Stimulated activated CD8-positive, alpha-beta memory T cell treated with anti-CD3 and anti-CD28 coated beads, Interleukin-4, amount 100 ng/mL, for 1 hour (primary cell): ENCODE data around the gene FBRS.
"Not testable (repeated sequence)": the region's sequence is repeated elsewhere in the genome, so short reads cannot be mapped to it uniquely, and the experiment has no call there.

Experiments used
- DNase-seq, 2 donors: peaks; one replicate each; pipeline ENCODE4 v3.0.0-alpha.2; 2020; ENCODE audit warnings: low read depth in 2 of 2, low spot score in 1 of 2

Gene FBRS

GRCh38 chr16:30657866-30658730 is at the start of gene FBRS:
FBRS (plus strand) TSS chr16:30658431; CDS start chr16:30659519, 1,088 bp downstream.
- DNase-seq = peak; percentile 100

- DNase-seq = peak in 1 of 2 donors; percentile 11
Measured at GRCh38 chr16:30609002-30609925, 49.0 kb upstream of the FBRS start.

- peak; percentile 84 to 89 for DNase-seq
Measured at GRCh38 chr16:30609926-30610839, 48.0 kb upstream of the FBRS start, which contains the start of gene ZNF689. ZNF689 (minus strand) TSS chr16:30610389; CDS start chr16:30610041, 348 bp downstream.

- peak in 1 of 2 donors; percentile 43 for DNase-seq
Measured at GRCh38 chr16:30615358-30616091, 42.7 kb upstream of the FBRS start.

- no peak for DNase-seq
Measured at GRCh38 chr16:30619202-30619601, 39.0 kb upstream of the FBRS start.

- DNase-seq = no peak
Measured at GRCh38 chr16:30619638-30620037, 38.6 kb upstream of the FBRS start.

- no peak for DNase-seq
Measured at GRCh38 chr16:30620169-30620568, 38.1 kb upstream of the FBRS start.

- no peak for DNase-seq
Measured at GRCh38 chr16:30621765-30622164, 36.5 kb upstream of the FBRS start.

- DNase-seq = no peak
Measured at GRCh38 chr16:30622455-30623032, 35.7 kb upstream of the FBRS start.

GRCh38 chr16:30623536-30624283 is 34.5 kb upstream of the FBRS start:
- no peak for DNase-seq

- DNase-seq = no peak
Measured at GRCh38 chr16:30626236-30626635, 32.0 kb upstream of the FBRS start.

- DNase-seq = peak; percentile 78 to 79
Measured at GRCh38 chr16:30628628-30629540, 29.3 kb upstream of the FBRS start.

- DNase-seq = not testable (repeated sequence)
Measured at GRCh38 chr16:30632454-30632853, 25.8 kb upstream of the FBRS start.

- no peak for DNase-seq
Measured at GRCh38 chr16:30633526-30633925, 24.7 kb upstream of the FBRS start.

GRCh38 chr16:30636599-30636998 is 21.6 kb upstream of the FBRS start:
- DNase-seq = no peak

GRCh38 chr16:30637139-30637538 is 21.1 kb upstream of the FBRS start:
- not testable (repeated sequence) for DNase-seq

- DNase-seq = no peak
Measured at GRCh38 chr16:30637944-30638343, 20.3 kb upstream of the FBRS start.
